Measurements from ENCODE around the gene ECD.

GRCh38 chr10:73215749-73216148 lies 47.9 kb upstream of the ECD start:
- TF ChIP-seq YY1 (IDR thresholded peaks at IDR 0.05; ENCODE audit: insufficient read depth, insufficient read length) (no peak), SUZ12 (IDR thresholded peaks at IDR 0.05; ENCODE audit: extremely low read depth, insufficient read depth, insufficient read length) (no peak)

Measured in NT2/D1 (cell line).